ENCODE data around the gene MSL1. TPM values are rescaled to one million over a fixed set of nuclear protein-coding genes. Genes with fewer than 3 reads are reported as not detected.

The MSL1 gene
- total and polyA plus RNA-seq, 2 of the 13 experiments (the other 11 are each of a cell fraction or from before 2014, with no cell fraction given): 63.8 to 88.5 TPM

DNA sequence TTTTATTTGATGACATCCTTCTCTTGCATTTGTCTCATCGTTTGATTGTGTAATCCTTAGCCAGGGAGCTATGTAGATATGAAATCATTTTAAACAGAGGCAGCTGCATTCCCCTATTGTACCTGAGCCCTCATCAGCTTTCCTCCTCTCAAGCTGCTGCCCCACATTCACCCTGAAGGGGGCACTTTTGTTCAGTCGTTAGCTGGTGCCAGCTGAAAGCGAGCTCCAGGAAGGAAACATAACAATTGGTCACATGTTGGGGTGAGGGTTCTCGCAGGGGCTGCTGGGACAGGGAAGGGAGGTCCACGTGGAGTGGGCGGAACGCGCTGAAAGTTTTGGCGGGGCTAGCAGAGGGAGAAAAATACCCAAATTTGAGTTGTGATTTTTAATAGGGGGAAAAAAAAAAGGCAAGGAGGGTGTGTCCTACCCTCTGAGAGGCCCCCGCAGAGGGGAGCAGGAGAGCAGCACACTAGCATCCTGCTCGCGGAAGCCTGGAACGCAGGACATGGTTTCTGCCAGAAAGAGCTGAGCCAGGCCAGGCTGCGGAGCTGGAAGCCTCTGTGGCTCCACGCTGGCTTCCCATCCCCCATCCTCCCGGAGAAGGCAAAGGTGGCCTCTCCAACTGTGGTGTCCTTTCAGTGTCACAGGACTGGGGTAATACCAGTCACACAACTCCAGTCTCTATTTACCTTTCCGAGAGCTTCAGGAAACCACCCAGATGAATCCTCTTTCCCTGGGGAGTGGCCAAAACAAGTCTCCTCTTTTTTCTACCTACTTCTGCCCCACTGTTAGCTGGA, 8.5 kb upstream of the MSL1 start (continued):
- TF ChIP-seq KIAA2018 (CRISPR knock-in tag; IDR thresholded peaks at IDR 0.05; ENCODE audit: borderline replicate concordance) (no peak), MEIS1 (CRISPR knock-in tag; IDR thresholded peaks at IDR 0.05; ENCODE audit: borderline replicate concordance) (peak; percentile 28), PHF21A (CRISPR knock-in tag; IDR thresholded peaks at IDR 0.05) (peak; percentile 92), ATF7-NPFF (CRISPR knock-in tag; IDR thresholded peaks at IDR 0.05; ENCODE audit: low read depth) (no peak; the same call in 1 of the 2 replicates), ZNF672 (CRISPR knock-in tag; IDR thresholded peaks at IDR 0.05) (peak; percentile 58; the same call in 1 of the 2 replicates), ZFYVE20 (CRISPR knock-in tag; IDR thresholded peaks at IDR 0.05; ENCODE audit: borderline replicate concordance, low read depth) (no peak), ZKSCAN5 (CRISPR knock-in tag; IDR thresholded peaks at IDR 0.05) (no peak)
- TF ChIP-seq, protein P1, sequence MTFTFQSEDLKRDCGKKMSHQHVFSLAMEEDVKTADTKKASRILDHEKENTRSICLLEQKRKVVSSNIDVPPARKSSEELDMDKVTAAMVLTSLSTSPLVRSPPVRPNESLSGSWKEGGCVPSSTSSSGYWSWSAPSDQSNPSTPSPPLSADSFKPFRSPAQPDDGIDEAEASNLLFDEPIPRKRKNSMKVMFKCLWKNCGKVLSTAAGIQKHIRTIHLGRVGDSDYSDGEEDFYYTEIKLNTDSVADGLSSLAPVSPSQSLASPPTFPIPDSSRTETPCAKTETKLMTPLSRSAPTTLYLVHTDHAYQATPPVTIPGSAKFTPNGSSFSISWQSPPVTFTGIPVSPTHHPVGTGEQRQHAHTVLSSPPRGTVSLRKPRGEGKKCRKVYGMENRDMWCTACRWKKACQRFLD (CRISPR knock-in tag; IDR thresholded peaks at IDR 0.05; ENCODE audit: borderline replicate concordance): peak; percentile 53; the same call in 1 of the 2 replicates
